ENCODE data around the gene PLCB4.

The PLCB4 gene

GRCh38 chr20:9186396-9186795 is 117.5 kb downstream of the PLCB4 start:
- Histone ChIP-seq H3K4me3 (ENCODE audit: low read depth in 1 of 2, low read length in 2 of 2) (no peak overlapping the region), H3K36me3 (ENCODE audit: insufficient read depth, low read length) (no peaks in the 10 kb centered on the region), H3K27me3 (ENCODE audit: control insufficient read depth in 1 of 2, insufficient read depth in 2 of 2, low read length in 2 of 2) (no peaks in the 10 kb centered on the region), H3K9ac (ENCODE audit: low read length) (no peak overlapping the region), H3K9me3 (ENCODE audit: low read length) (no peaks in the 10 kb centered on the region), H3K27ac (ENCODE audit: low read depth, low read length) (no peak overlapping the region), H3K4me1 (ENCODE audit: insufficient read depth, low read length) (no peaks in the 10 kb centered on the region)

DNA sequence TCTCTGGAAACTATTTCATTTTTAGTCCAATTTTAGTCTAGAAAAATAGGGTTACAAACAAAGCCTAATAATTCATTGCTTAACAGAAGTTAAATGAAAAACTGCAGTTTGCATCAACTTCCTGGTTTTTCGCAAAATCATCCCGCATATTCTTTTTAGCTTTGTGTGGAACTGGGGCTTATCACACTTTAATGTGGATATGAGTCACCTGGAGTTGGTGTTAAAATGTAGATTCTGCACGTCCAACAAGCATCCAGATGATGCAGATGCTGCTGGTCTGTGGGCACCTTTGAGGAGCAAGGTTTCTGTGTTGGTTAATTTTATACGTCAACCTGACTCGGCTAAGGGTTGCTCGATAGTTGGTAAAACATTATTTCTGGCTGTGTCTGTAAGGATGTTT is 126.1 kb downstream of the PLCB4 start:
- no peaks in the 10 kb centered on the region for H3K36me3 ChIP-seq (ENCODE audit: insufficient read depth, low read length)
- H3K27me3 ChIP-seq (ENCODE audit: control insufficient read depth in 1 of 2, insufficient read depth in 2 of 2, low read length in 2 of 2): no peaks in the 10 kb centered on the region
- H3K9me3 ChIP-seq (ENCODE audit: low read length): no peaks in the 10 kb centered on the region
- no peak overlapping the region for H3K9ac ChIP-seq (ENCODE audit: low read length)
- no peak overlapping the region for H3K27ac ChIP-seq (ENCODE audit: low read depth, low read length)
- H3K4me3 ChIP-seq (ENCODE audit: low read depth in 1 of 2, low read length in 2 of 2): no peak overlapping the region
- no peaks in the 10 kb centered on the region for H3K4me1 ChIP-seq (ENCODE audit: insufficient read depth, low read length)

GRCh38 chr20:9196110-9196509 is 127.2 kb downstream of the PLCB4 start:
- no peaks in the 10 kb centered on the region for H3K9me3 ChIP-seq (ENCODE audit: low read length)
- H3K27ac ChIP-seq (ENCODE audit: low read depth, low read length): no peak overlapping the region
- H3K9ac ChIP-seq (ENCODE audit: low read length): no peak overlapping the region
- H3K4me1 ChIP-seq (ENCODE audit: insufficient read depth, low read length): no peaks in the 10 kb centered on the region
- no peak overlapping the region for H3K4me3 ChIP-seq (ENCODE audit: low read depth in 1 of 2, low read length in 2 of 2)
- H3K27me3 ChIP-seq (ENCODE audit: control insufficient read depth in 1 of 2, insufficient read depth in 2 of 2, low read length in 2 of 2): no peaks in the 10 kb centered on the region
- H3K36me3 ChIP-seq (ENCODE audit: insufficient read depth, low read length): no peaks in the 10 kb centered on the region

GRCh38 chr20:9198460-9198859 is 129.6 kb downstream of the PLCB4 start:
- Histone ChIP-seq H3K9ac (ENCODE audit: low read length) (no peak overlapping the region), H3K36me3 (ENCODE audit: insufficient read depth, low read length) (no peaks in the 10 kb centered on the region), H3K9me3 (ENCODE audit: low read length) (no peaks in the 10 kb centered on the region), H3K4me1 (ENCODE audit: insufficient read depth, low read length) (no peaks in the 10 kb centered on the region), H3K4me3 (ENCODE audit: low read depth in 1 of 2, low read length in 2 of 2) (no peak overlapping the region), H3K27me3 (ENCODE audit: control insufficient read depth in 1 of 2, insufficient read depth in 2 of 2, low read length in 2 of 2) (no peaks in the 10 kb centered on the region), H3K27ac (ENCODE audit: low read depth, low read length) (no peak overlapping the region)

DNA sequence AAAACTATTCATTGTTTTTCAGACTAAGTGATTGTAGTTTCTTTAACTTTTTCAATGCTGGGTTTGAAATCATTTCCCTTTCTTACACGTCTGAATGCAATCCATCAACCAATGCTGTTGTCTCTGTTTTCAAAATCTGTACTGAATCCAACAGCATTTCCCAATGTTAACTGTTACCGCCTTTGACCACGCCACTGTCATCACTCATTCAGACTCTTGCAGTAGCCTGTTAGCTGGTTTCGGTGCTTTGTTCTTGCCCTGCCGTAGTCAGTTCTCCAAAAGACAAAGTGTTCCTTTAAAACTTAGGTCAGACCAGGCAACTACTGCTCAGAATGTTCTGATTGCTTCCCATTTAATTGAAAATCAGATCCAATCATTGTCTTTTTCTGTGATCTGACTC is 131.3 kb downstream of the PLCB4 start:
- Histone ChIP-seq H3K27ac (ENCODE audit: low read depth, low read length) (no peak overlapping the region), H3K9ac (ENCODE audit: low read length) (no peak overlapping the region), H3K36me3 (ENCODE audit: insufficient read depth, low read length) (no peaks in the 10 kb centered on the region), H3K4me3 (ENCODE audit: low read depth in 1 of 2, low read length in 2 of 2) (no peak overlapping the region), H3K27me3 (ENCODE audit: control insufficient read depth in 1 of 2, insufficient read depth in 2 of 2, low read length in 2 of 2) (no peaks in the 10 kb centered on the region), H3K4me1 (ENCODE audit: insufficient read depth, low read length) (no peaks in the 10 kb centered on the region), H3K9me3 (ENCODE audit: low read length) (no peaks in the 10 kb centered on the region)

GRCh38 chr20:9200620-9201019 is 131.7 kb downstream of the PLCB4 start:
- H3K27me3 ChIP-seq (ENCODE audit: control insufficient read depth in 1 of 2, insufficient read depth in 2 of 2, low read length in 2 of 2): no peaks in the 10 kb centered on the region
- no peak overlapping the region for H3K9ac ChIP-seq (ENCODE audit: low read length)
- H3K9me3 ChIP-seq (ENCODE audit: low read length): no peaks in the 10 kb centered on the region
- H3K4me3 ChIP-seq (ENCODE audit: low read depth in 1 of 2, low read length in 2 of 2): no peak overlapping the region
- H3K27ac ChIP-seq (ENCODE audit: low read depth, low read length): no peak overlapping the region
- peaks cover 3% of the 10 kb centered on the region for H3K4me1 ChIP-seq (ENCODE audit: insufficient read depth, low read length)
- H3K36me3 ChIP-seq (ENCODE audit: insufficient read depth, low read length): no peaks in the 10 kb centered on the region

GRCh38 chr20:9202420-9203080 is 133.7 kb downstream of the PLCB4 start:
- H3K9ac ChIP-seq (ENCODE audit: low read length): no peak overlapping the region

DNA sequence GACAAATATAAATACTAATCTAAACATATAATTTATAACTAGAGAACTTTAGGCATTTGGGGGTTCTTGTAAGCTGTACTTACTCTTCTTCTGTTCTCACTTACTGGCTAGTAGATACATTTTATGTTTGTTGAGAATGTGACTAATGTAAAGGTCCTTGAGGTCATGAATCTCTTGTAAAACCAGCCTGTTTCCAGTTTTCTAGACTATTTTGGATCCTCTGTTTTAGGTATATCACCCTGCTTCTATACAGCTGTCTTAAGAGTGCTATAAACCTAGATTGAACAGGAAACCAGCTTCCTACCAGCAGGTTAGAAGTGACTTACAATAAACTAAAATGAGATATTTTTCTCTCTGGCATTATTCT is 134.2 kb downstream of the PLCB4 start:
- H3K36me3 ChIP-seq (ENCODE audit: insufficient read depth, low read length): no peaks in the 10 kb centered on the region
- no peak overlapping the region for H3K9ac ChIP-seq (ENCODE audit: low read length)
- peaks cover 5% of the 10 kb centered on the region for H3K4me1 ChIP-seq (ENCODE audit: insufficient read depth, low read length)
- H3K27me3 ChIP-seq (ENCODE audit: control insufficient read depth in 1 of 2, insufficient read depth in 2 of 2, low read length in 2 of 2): no peaks in the 10 kb centered on the region
- no peak overlapping the region for H3K4me3 ChIP-seq (ENCODE audit: low read depth in 1 of 2, low read length in 2 of 2)
- no peak overlapping the region for H3K27ac ChIP-seq (ENCODE audit: low read depth, low read length)
- no peaks in the 10 kb centered on the region for H3K9me3 ChIP-seq (ENCODE audit: low read length)

More at GRCh38 chr20:9202420-9203080, 133.7 kb downstream of the PLCB4 start:
- Histone ChIP-seq H3K36me3 (ENCODE audit: insufficient read depth, low read length) (no peaks in the 10 kb centered on the region), H3K4me3 (ENCODE audit: low read depth in 1 of 2, low read length in 2 of 2) (no peak overlapping the region), H3K4me1 (ENCODE audit: insufficient read depth, low read length) (peaks cover 5% of the 10 kb centered on the region), H3K27ac (ENCODE audit: low read depth, low read length) (no peak overlapping the region), H3K9me3 (ENCODE audit: low read length) (no peaks in the 10 kb centered on the region), H3K27me3 (ENCODE audit: control insufficient read depth in 1 of 2, insufficient read depth in 2 of 2, low read length in 2 of 2) (no peaks in the 10 kb centered on the region)

GRCh38 chr20:9204979-9205378 is 136.1 kb downstream of the PLCB4 start:
- no peak overlapping the region for H3K4me3 ChIP-seq (ENCODE audit: low read depth in 1 of 2, low read length in 2 of 2)
- no peaks in the 10 kb centered on the region for H3K36me3 ChIP-seq (ENCODE audit: insufficient read depth, low read length)
- peaks cover 5% of the 10 kb centered on the region for H3K4me1 ChIP-seq (ENCODE audit: insufficient read depth, low read length)
- no peak overlapping the region for H3K9ac ChIP-seq (ENCODE audit: low read length)
- no peaks in the 10 kb centered on the region for H3K27me3 ChIP-seq (ENCODE audit: control insufficient read depth in 1 of 2, insufficient read depth in 2 of 2, low read length in 2 of 2)
- H3K9me3 ChIP-seq (ENCODE audit: low read length): no peaks in the 10 kb centered on the region
- no peak overlapping the region for H3K27ac ChIP-seq (ENCODE audit: low read depth, low read length)

DNA sequence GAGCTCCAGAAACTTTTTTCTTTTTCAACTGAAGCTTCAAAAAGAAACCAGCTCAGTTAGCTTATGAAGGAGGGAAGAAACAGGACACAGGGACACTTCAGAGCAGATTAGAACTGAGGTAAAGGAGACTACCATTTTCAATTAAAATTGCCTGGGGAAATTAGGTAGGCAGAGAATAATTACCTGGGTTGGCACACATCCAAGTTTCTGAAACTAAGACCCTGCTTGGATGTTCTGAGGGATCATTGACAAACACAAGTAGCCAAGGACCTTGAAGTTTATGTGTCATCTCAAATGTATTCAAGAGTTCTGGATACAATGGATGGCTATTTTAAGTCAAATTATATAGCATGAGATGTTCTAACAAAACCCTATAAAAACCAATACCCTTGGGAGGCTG is 137.6 kb downstream of the PLCB4 start:
- Histone ChIP-seq H3K36me3 (ENCODE audit: insufficient read depth, low read length) (no peaks in the 10 kb centered on the region), H3K4me1 (ENCODE audit: insufficient read depth, low read length) (peaks cover 5% of the 10 kb centered on the region), H3K9me3 (ENCODE audit: low read length) (no peaks in the 10 kb centered on the region), H3K9ac (ENCODE audit: low read length) (no peak overlapping the region), H3K27ac (ENCODE audit: low read depth, low read length) (no peak overlapping the region), H3K4me3 (ENCODE audit: low read depth in 1 of 2, low read length in 2 of 2) (no peak overlapping the region), H3K27me3 (ENCODE audit: control insufficient read depth in 1 of 2, insufficient read depth in 2 of 2, low read length in 2 of 2) (no peaks in the 10 kb centered on the region)

GRCh38 chr20:9207253-9207652 is 138.4 kb downstream of the PLCB4 start:
- Histone ChIP-seq H3K27ac (ENCODE audit: low read depth, low read length) (no peak overlapping the region), H3K27me3 (ENCODE audit: control insufficient read depth in 1 of 2, insufficient read depth in 2 of 2, low read length in 2 of 2) (no peaks in the 10 kb centered on the region), H3K36me3 (ENCODE audit: insufficient read depth, low read length) (no peaks in the 10 kb centered on the region), H3K4me3 (ENCODE audit: low read depth in 1 of 2, low read length in 2 of 2) (no peak overlapping the region), H3K9me3 (ENCODE audit: low read length) (no peaks in the 10 kb centered on the region), H3K4me1 (ENCODE audit: insufficient read depth, low read length) (peaks cover 5% of the 10 kb centered on the region), H3K9ac (ENCODE audit: low read length) (no peak overlapping the region)

GRCh38 chr20:9210356-9210755 is 141.5 kb downstream of the PLCB4 start:
- Histone ChIP-seq H3K9me3 (ENCODE audit: low read length) (no peaks in the 10 kb centered on the region), H3K36me3 (ENCODE audit: insufficient read depth, low read length) (no peaks in the 10 kb centered on the region), H3K27ac (ENCODE audit: low read depth, low read length) (no peak overlapping the region), H3K4me1 (ENCODE audit: insufficient read depth, low read length) (peaks cover 14% of the 10 kb centered on the region), H3K27me3 (ENCODE audit: control insufficient read depth in 1 of 2, insufficient read depth in 2 of 2, low read length in 2 of 2) (no peaks in the 10 kb centered on the region), H3K4me3 (ENCODE audit: low read depth in 1 of 2, low read length in 2 of 2) (no peak overlapping the region), H3K9ac (ENCODE audit: low read length) (no peak overlapping the region)
